VCaP (cell line): ENCODE data around the gene MVK.

Experiments used
- H3K27ac ChIP-seq: fragments of 450-650 bp; 2 replicates; pipeline ENCODE4 v1.5.1; 2017
- CTCF ChIP-seq: fragments of 450-650 bp; conservative IDR thresholded peaks from 2 replicates; pipeline ENCODE4 v1.5.1; 2017; ENCODE audit warnings: mild to moderate bottlenecking, moderate library complexity

The MVK gene

DNA sequence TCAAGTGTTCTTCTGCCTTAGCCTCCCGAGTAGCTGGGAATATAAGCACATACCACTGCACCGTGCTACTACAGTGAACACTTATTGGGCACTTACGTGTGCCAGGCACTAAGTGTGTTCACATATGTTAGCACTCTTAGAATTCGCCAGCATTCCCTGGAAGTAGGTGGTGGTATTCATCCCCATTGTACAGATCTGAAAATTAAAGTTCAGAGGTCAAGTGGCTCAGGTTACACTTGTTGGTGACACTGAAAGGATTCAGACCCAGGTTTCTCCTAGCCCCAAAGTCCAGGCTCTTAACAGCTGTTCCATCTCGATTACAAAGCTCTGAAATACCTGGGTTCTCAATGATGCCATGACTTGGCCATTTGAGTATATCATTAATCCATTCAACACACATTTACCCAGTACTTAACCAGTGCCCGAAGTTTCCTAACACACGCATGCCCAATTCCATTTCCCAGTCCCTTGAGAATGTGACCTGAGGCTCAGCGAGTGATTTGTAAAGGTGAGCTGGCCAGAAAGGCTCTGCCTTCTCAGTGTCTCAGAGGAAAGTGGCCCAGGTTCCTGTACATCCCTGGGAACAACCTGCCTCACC is 4.8 kb downstream of the MVK start:
- no peak for TF ChIP-seq CTCF
- H3K27ac ChIP-seq, result no peak overlapping the region

- H3K27ac ChIP-seq, result no peak overlapping the region
- no peak for TF ChIP-seq CTCF
Observed at GRCh38 chr12:109579639-109580038, 6.0 kb downstream of the MVK start.

DNA sequence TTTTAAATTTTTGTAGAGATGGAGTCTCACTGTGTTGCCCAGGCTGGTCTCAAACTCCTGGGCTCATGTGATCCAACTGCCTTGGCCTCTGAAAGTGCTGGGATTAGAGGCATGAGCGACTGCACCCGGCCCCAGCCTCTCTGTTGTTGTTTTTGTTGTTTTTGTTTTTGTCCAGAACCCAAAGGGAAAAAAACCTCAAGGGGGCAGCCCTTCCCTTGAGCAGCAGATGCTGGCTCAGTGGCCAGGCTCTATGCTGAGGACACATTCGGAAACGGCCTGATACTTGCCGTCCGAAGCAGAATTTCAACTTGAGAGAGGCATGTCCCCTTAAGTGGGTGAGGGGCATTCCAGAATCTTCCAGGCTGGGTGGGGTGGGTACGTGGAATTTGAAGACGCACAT is 6.7 kb downstream of the MVK start:
- TF ChIP-seq CTCF, result no peak
- no peak overlapping the region for H3K27ac ChIP-seq

DNA sequence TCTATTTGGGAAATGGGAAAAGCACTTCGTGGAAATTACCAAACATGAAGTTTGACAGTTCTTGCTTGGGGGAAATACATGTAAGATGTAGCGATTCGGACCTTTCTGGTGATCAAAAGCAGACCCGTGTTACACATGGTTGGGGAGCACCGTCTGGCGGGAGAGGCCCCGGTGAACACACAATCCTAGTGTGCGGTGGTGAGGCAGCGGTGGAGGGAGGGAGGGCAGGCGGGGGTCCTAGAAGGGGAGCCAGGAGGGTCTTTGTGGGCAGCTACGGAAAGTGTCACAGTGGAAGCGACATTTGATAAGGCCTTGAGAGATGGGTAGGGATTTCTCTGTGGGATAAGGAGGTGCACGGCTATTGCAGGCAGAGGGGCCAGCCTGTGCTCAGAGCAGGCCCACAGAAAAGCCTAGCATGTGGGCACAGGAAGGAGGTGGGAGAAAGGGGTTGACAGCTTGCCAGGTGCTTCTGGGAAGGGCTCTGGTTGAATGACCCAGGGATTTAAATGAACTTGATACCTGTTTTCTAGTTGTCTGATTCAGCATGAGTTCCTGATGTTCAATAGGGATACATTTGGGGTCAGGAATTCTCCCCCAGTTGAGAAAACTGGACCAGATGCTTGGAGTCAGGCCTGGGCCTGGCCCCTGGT is 7.2 kb downstream of the MVK start:
- no peak for TF ChIP-seq CTCF
- no peak overlapping the region for H3K27ac ChIP-seq

GRCh38 chr12:109581334-109581691 is 7.7 kb downstream of the MVK start:
- TF ChIP-seq CTCF, result no peak
- no peak overlapping the region for H3K27ac ChIP-seq

GRCh38 chr12:109581856-109582255 is 8.3 kb downstream of the MVK start:
- no peak overlapping the region for H3K27ac ChIP-seq
- TF ChIP-seq CTCF, result no peak

DNA sequence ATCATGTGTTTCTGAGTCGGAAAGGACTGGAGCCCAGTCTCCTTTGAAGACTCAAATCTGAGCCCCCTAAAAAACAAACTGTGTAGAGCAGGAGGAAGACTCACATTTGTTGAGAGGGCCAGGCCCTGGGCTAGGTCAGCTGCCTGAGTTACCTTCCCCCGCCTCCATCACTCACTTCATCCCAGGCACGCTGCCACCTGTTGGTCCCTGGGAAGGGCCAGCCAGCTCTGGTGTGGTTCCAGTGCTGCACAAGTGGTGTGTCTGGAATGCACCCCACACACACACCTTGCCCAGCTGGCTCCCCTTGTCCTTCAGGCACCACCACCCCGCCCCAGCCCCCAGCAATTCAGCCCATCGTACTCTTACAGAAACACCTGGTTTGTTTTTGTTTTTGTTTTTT is 9.0 kb downstream of the MVK start:
- TF ChIP-seq CTCF, result peak; percentile 40; the same call in 1 of the 2 replicates
- H3K27ac ChIP-seq, result no peak overlapping the region
